ENCODE measurements around the gene SLC38A8. TPM values are rescaled to one million over a fixed set of nuclear protein-coding genes. Genes with fewer than 3 reads are reported as not detected.

The SLC38A8 gene
- not detected for total RNA-seq

GRCh38 chr16:84042308-84042878, at the start of gene SLC38A8:
Gene SLC38A8, minus strand, starts transcription at chr16:84042795. Its CDS starts 638 bp downstream, at chr16:84042157.
- no peak for DNase-seq

- no peak for DNase-seq
Observed at GRCh38 chr16:84091460-84091859, 48.9 kb upstream of the SLC38A8 start.

- no peak for DNase-seq
Observed at GRCh38 chr16:84090211-84090610, 47.6 kb upstream of the SLC38A8 start.

GRCh38 chr16:84088695-84089395, 46.2 kb upstream of the SLC38A8 start:
- no peak for DNase-seq

GRCh38 chr16:84087466-84088151, 45.0 kb upstream of the SLC38A8 start:
- DNase-seq, result no peak

GRCh38 chr16:84087001-84087400, 44.4 kb upstream of the SLC38A8 start:
- DNase-seq, result no peak

GRCh38 chr16:84086341-84086740, 43.7 kb upstream of the SLC38A8 start:
- no peak for DNase-seq

GRCh38 chr16:84085773-84086172, 43.2 kb upstream of the SLC38A8 start:
- no peak for DNase-seq

GRCh38 chr16:84085271-84085667, 42.7 kb upstream of the SLC38A8 start:
- no peak for DNase-seq

- no peak for DNase-seq
Observed at GRCh38 chr16:84084570-84085270, 42.1 kb upstream of the SLC38A8 start.

- DNase-seq, result no peak
Observed at GRCh38 chr16:84082835-84083569, 40.4 kb upstream of the SLC38A8 start.

- DNase-seq, result no peak
Observed at GRCh38 chr16:84082110-84082509, 39.5 kb upstream of the SLC38A8 start.

- DNase-seq, result no peak
Observed at GRCh38 chr16:84081446-84081989, 38.9 kb upstream of the SLC38A8 start.

GRCh38 chr16:84080813-84081212, 38.2 kb upstream of the SLC38A8 start:
- no peak for DNase-seq

GRCh38 chr16:84080378-84080777, 37.8 kb upstream of the SLC38A8 start:
- no peak for DNase-seq

GRCh38 chr16:84079664-84080063, 37.1 kb upstream of the SLC38A8 start:
- DNase-seq, result no peak

GRCh38 chr16:84075376-84075775, 32.8 kb upstream of the SLC38A8 start:
- no peak for DNase-seq

GRCh38 chr16:84074721-84075120, 32.1 kb upstream of the SLC38A8 start:
- DNase-seq, result no peak

- no peak for DNase-seq
Observed at GRCh38 chr16:84072014-84072413, 29.4 kb upstream of the SLC38A8 start.

- no peak for DNase-seq
Observed at GRCh38 chr16:84071121-84071520, 28.5 kb upstream of the SLC38A8 start.

GRCh38 chr16:84069540-84069939, 26.9 kb upstream of the SLC38A8 start:
- no peak for DNase-seq

Data from occipital lobe (tissue), 2 donors.